Activated CD4-positive, alpha-beta T cell treated with anti-CD3 and anti-CD28 coated beads, Interleukin-10, Interleukin-2, amounts not matched to agents 100 ng/mL and 50 ng/mL, durations not matched to agents 16 hours and 8 hours (primary cell): ENCODE measurements around the gene TIMP2.
"Not testable (repeated sequence)": the region's sequence is repeated elsewhere in the genome, so short reads cannot be mapped to it uniquely, and the experiment has no call there.

Source experiments
- DNase-seq: peaks from one replicate; pipeline ENCODE4 v3.0.0-alpha.2; 2020

The TIMP2 gene

DNA sequence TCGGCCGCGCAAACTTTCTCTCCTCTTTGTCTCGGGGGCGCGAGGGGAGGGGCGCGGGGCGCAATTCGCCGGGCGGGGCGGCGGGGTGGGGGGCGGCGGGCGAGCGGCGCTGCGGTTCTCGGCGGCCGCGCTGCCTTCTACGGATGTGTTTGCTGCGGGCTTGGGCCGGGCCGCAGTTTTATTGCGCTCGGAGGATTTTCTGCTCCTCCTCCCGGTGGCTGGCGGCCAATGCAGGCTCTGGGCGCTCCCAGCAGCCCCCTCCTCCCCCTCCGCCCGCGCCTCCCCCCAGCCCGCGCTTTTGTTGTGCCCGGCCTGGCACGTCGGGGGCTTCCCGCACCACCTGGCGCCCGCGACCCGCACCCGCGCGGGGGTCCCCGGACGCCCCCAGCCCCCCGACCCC is at the start of gene TIMP2:
TIMP2 (minus strand) TSS at position 154 of the 400 bp plus-strand sequence. CDS start 299 bp downstream, outside the sequence.
- DNase-seq, result peak; percentile 65

GRCh38 chr17:78973792-78974520 is 48.8 kb upstream of the TIMP2 start:
- no peak for DNase-seq

- no peak for DNase-seq
These were observed 48.0 kb upstream of the TIMP2 start for GRCh38 chr17:78973196-78973595.

DNA sequence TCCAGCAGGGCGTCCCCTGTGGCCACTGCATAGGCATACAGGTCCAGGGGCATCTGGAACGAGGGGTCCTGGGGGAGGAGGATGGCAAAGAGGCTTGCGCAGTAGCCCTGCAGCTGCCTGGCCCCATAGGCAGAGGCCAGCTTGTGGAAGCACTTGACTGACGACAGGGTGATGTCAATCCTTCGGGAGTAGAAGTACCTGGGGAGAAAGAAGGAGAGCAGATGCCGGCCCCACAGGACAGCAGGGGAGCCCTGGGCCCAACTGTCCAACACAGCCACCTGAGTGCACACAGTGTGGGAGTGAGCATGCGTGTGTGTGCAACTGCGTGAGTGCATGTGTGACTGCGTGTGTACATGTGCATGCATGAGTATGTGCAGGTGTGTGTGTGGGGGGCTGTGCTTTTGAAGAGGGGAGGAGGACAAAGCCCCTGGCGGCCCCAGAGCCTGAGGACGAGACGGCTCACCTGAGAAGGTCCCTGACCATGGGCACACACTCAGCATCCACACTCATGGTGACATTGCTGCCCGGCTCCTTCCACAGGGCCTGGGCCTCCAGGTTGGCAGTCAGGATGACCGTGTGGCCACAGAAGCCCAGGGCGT is 47.4 kb upstream of the TIMP2 start:
- DNase-seq, result no peak

GRCh38 chr17:78971756-78972506 is 46.7 kb upstream of the TIMP2 start:
- DNase-seq, result no peak

DNA sequence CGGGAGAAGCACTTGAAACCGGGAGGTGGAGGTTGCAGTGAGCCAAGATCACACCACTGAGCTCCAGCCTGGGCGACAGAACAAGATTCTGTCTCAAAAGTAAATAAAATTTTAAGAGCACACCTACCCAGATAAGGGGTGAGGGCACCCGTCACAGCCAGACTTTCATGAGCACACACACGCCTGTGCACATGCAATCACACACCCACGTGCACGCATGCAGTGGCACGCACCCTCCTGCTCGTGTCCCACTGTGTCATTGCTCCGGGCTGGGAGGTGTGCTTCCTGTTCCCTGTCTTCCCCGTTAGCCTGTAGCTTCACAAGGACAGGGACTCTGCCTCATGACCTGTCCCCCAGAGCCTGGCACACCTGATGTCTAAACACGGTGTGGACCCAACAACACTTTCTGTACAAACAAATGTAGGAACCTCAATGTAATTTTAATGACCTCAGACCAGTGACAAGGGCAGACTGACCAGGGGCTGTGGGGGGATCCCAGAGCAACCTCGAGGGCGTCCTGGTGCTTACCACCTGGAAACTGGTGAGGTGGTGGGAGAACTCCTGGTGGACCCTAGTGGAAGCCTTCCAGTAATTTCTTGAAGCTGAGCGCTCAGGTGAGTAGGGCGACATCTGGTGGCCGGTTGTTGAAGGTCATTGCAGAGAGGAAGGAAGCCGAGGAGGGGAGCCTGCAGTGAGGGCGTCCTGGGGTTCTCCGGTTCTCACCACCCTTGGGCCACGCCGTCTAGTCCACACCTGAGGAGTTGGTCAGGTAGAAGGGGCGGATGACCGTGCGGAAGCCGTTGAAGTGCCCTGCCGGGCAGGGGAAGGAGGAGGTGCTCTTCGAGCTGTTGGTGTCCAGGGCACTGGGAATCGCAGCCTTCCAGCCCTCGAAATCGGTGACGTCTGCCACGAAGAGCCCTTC is 45.9 kb upstream of the TIMP2 start:
- DNase-seq, result peak; percentile 73

GRCh38 chr17:78969865-78970264 is 44.7 kb upstream of the TIMP2 start:
- no peak for DNase-seq

GRCh38 chr17:78967782-78968362 is 42.7 kb upstream of the TIMP2 start:
- no peak for DNase-seq

DNA sequence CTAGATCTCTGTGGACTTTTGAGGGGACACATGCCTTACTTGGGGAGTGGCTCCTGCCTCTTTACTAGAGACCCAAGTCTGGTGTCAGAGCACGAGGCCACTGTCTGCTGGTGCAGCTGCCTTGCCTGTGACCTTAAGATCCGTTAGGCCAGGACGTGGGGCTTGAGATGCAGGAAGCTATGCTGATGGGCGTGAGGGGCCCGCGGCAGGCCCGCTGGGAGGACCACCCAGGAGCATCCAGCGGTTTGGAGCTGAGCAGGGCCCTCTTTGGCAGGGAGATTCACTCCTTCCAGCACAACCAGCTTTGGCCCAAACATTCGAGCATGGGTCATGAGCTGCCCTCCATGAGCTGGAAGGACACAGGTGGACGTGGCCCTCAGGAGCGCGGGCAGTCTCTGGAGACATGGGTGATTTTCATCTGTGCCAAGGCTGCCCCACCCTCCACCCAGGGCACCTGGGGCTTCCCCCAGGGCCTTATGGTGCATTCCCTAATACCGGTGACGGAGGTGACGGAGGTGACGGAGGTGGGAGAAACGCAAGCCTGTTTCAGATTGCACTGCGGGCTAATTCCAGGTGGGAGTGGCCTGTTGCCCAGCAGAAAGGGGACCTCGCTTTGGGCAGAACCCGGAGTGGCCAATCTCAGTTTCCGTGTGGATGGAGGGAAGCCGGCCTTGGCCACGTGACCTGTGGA is 41.9 kb upstream of the TIMP2 start:
- no peak for DNase-seq

GRCh38 chr17:78966123-78966813 is 41.1 kb upstream of the TIMP2 start:
- no peak for DNase-seq

DNA sequence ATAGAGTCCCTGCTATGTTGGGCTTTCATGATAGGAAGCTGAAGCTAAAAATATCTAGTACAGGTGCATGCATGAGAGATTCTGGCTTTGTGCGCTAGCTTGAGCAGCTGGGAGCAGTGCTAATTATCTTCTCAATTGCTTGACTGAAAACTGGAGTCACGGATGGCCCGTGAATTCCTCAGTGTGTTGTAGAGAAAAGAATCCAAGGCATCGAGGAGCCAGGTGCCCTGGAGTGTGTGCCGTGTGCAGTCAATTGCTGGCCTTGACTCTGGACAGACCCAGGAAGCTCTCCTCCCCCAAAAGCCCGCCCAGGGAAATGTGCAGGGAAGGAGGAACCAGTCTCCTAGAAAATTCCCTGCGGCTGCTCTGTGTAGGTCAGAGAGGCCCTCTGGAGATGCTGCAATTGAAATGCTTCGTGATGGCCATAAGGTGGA is 40.3 kb upstream of the TIMP2 start:
- no peak for DNase-seq

DNA sequence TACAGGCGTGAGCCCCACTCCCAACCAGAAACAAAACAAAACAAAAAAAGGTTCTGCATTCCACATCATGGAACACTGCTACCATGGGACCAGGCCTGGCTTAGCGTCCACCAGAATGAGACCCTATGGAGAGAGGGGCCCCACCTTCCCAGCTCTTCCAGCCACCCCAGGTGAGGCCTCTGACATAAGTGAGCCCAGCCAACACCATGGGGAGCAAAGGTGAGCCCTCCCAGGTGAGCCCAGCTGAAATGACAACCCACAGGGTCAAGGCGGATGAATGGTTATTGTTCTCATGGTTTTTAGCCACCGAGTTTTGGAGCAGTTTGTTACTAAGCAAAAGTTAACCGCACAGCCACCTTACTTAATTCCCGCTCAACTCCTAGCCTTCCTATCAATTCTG is 38.2 kb upstream of the TIMP2 start:
- no peak for DNase-seq

DNA sequence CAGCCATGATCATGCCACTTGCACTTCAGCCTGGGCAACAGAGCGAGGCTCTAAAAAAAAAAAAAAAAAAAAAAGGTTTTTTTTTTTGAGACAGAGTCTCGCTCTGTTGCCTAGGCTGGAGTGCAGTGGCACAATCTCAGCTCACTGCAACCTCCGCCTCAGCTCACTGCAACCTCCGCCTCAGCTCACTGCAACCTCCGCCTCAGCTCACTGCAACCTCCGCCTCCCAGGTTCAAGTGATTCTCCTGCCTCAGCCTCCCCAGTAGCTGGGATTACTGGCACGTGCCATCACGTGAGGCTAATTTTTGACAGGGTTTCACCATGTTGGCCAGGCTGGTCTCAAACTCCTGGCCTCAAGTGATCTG is 37.8 kb upstream of the TIMP2 start:
- not testable (repeated sequence) for DNase-seq

DNA sequence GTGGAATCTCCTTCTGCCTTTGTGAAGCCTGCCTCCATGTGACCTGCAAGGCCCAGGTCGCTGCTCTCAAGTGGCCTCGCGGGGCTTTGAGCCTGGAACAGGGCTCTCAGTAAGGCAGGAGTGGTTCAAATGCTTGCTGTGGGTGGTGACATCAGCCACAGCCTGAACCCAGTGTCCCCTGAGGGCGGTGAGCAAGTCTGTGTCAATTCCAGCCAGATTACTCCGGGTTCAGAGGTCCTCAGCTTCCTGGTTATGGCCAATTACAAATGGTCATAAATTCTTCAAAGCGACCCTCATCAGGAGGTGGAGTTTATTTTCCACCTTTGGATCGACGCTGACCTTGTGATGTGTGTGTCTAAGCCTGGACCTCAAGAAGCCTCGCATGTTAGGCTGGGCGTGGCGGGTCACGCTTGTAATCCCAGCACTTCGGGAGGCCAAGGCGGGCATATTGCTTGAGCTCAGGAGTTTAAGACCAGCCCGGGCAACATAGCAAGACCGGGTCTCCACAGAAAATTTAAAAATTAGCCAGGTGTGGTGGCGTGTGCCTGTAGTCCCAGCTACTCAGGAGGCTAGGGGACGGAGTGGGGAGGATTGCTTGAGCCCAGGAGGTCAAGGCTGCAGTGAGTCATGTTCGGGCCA is 37.3 kb upstream of the TIMP2 start:
- no peak for DNase-seq

GRCh38 chr17:78961571-78961970 is 36.4 kb upstream of the TIMP2 start:
- DNase-seq, result no peak

GRCh38 chr17:78960928-78961327 is 35.7 kb upstream of the TIMP2 start:
- no peak for DNase-seq

- DNase-seq, result no peak
These were observed 34.6 kb upstream of the TIMP2 start for GRCh38 chr17:78959803-78960202.

DNA sequence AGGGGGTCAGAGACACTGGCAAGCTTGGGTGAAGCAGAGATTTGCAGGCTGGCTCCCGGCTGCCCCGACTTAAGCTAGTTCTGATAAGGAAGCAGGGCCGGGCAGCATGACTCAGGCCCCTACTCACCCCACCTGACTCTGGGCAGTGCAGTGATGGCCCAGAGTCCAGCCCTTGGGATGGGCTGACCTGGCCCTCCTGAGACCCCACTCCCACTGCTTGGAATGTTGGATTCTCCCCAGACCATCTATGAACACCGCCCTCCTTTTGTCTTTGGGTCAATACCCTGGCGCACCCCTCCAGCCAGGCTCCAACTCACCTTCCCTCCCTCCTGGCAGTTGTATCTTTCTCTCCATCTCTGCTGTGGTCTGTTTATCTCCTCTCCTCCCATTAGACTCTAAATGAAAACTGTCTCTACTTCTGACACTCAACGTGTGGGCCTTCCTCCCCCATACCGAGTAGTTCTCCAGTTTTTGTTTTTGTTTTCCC is 33.5 kb upstream of the TIMP2 start:
- no peak for DNase-seq

GRCh38 chr17:78957128-78957527 is 31.9 kb upstream of the TIMP2 start:
- DNase-seq, result no peak

DNA sequence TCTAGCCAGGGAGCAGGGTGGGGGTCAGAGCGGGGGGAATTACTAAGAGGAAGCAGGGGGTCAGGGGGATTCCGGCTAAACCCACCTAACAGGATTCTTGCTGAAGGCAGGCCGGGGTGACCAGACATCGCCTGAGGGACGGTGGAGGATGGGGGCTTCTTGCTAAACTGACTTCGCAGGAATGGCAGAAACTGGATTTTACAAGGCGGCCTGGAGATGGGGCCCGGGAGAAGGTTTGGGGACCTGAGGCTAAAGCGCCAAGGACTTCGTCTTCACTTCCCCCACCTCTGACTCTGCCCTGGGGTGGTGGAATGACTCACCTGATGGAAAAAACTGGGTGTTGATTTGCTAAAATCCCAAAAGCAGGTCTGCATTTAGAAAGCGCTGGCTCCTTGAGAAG is 31.1 kb upstream of the TIMP2 start:
- DNase-seq, result no peak

- peak; percentile 49 for DNase-seq
These were observed 29.5 kb upstream of the TIMP2 start for GRCh38 chr17:78954684-78955083.
